ENCODE results near the gene NEDD4. TPM values are rescaled to one million over a fixed set of nuclear protein-coding genes. Genes with fewer than 3 reads are reported as not detected.

Gene NEDD4
- total RNA-seq, 2 donors from 2014 or later, result 7.2 to 10.0 TPM

DNA sequence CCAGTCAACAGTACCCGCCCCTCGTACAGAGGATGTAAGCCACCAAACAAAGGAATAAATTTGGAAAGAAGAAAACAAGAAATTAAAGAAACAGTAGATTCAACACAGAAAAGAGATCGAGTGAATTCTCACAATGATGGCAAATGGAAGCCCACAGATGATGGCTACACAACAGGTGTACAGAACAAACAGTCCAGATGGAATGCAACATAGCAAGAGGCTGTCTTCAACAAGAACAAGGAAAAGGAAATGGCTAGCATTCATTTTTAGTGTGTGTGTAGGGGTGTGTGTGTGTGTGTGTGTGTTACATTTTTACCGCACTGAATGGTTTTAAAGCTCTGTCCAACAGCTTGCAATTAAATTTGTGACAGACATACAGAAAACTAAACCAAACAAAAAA is 12.9 kb downstream of the NEDD4 start:
- no peaks in the 10 kb centered on the region for H3K9me3 ChIP-seq
- no peaks in the 10 kb centered on the region for H3K36me3 ChIP-seq
- no peaks in the 10 kb centered on the region for H3K4me1 ChIP-seq
- TF ChIP-seq, protein P1, sequence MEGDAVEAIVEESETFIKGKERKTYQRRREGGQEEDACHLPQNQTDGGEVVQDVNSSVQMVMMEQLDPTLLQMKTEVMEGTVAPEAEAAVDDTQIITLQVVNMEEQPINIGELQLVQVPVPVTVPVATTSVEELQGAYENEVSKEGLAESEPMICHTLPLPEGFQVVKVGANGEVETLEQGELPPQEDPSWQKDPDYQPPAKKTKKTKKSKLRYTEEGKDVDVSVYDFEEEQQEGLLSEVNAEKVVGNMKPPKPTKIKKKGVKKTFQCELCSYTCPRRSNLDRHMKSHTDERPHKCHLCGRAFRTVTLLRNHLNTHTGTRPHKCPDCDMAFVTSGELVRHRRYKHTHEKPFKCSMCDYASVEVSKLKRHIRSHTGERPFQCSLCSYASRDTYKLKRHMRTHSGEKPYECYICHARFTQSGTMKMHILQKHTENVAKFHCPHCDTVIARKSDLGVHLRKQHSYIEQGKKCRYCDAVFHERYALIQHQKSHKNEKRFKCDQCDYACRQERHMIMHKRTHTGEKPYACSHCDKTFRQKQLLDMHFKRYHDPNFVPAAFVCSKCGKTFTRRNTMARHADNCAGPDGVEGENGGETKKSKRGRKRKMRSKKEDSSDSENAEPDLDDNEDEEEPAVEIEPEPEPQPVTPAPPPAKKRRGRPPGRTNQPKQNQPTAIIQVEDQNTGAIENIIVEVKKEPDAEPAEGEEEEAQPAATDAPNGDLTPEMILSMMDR (IDR thresholded peaks at IDR 0.05), result no peak
- no peak for DNase-seq (ENCODE audit: low spot score)
- H3K4me3 ChIP-seq, result no peak overlapping the region
- no peaks in the 10 kb centered on the region for H3K27me3 ChIP-seq
- no peak overlapping the region for H3K27ac ChIP-seq

DNA sequence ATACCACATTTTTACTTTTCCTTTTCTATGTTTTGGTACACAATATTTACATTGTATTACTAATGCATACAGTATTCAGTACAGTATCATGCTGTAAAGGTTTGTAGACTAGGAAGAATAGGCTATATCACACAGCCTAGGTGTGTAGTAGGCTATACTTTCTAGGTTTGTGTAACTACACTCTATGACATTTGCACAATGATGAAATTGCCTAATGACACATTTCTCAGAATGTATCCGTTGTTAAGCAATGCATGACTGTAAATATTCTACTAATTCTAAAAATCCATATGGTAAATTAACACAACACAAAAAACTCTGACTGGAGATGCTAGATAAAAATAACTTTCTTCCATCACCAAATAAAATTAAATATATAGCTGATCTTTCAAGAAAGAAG is 16.2 kb downstream of the NEDD4 start:
- H3K4me3 ChIP-seq, result no peak overlapping the region
- H3K27me3 ChIP-seq, result no peaks in the 10 kb centered on the region
- H3K36me3 ChIP-seq, result no peaks in the 10 kb centered on the region
- no peaks in the 10 kb centered on the region for H3K9me3 ChIP-seq
- TF ChIP-seq, protein P1 (IDR thresholded peaks at IDR 0.05), result no peak
- DNase-seq (ENCODE audit: low spot score), result no peak
- no peak overlapping the region for H3K27ac ChIP-seq
- no peaks in the 10 kb centered on the region for H3K4me1 ChIP-seq

DNA sequence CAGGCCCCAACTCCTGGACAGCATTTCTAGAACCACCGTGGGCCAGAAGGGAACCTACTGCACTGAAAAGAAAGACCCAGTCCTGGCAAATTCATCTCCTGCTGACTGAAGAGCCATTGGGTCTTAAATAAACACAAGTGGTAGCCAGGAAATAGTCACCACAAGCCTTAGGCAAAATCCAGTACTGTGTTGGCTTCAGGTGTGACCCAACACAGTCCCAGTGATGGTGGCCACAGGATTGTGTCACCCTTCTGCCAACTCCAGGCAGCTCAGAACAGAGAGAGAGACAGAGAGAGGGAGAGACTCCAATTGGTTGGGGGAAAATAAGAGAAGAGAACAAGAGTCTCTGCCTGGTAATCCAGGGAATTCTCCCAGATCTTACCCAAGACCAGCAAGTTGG is 23.1 kb downstream of the NEDD4 start:
- H3K27ac ChIP-seq, result no peak overlapping the region
- H3K4me1 ChIP-seq, result no peaks in the 10 kb centered on the region
- H3K36me3 ChIP-seq, result no peaks in the 10 kb centered on the region
- no peak overlapping the region for H3K4me3 ChIP-seq
- TF ChIP-seq, protein P1 (IDR thresholded peaks at IDR 0.05), result no peak
- DNase-seq (ENCODE audit: low spot score), result no peak
- no peaks in the 10 kb centered on the region for H3K9me3 ChIP-seq
- no peaks in the 10 kb centered on the region for H3K27me3 ChIP-seq

DNA sequence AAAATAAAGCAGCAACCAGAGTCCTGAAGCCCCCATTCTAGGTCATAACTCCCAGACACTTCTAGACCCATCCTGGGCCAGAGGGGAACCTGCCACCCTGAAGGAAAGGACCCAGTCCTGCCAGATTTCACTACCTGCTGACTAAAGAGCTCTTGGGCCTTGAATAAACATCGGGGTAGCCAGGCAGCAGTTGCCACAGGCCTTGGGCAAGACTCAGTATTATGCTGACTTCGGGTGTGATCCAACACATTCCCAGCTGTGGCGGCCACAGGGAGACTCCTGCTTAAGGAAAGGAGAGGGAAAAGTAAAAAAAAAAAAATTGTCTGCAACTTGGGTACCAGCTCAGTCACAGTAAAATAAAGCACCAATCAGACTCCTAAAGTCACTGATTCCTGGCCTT is 23.8 kb downstream of the NEDD4 start:
- no peak overlapping the region for H3K4me3 ChIP-seq
- no peaks in the 10 kb centered on the region for H3K9me3 ChIP-seq
- H3K27me3 ChIP-seq, result no peaks in the 10 kb centered on the region
- no peaks in the 10 kb centered on the region for H3K36me3 ChIP-seq
- no peak overlapping the region for H3K27ac ChIP-seq
- H3K4me1 ChIP-seq, result no peaks in the 10 kb centered on the region
- TF ChIP-seq, protein P1 (IDR thresholded peaks at IDR 0.05), result no peak
- no peak for DNase-seq (ENCODE audit: low spot score)

DNA sequence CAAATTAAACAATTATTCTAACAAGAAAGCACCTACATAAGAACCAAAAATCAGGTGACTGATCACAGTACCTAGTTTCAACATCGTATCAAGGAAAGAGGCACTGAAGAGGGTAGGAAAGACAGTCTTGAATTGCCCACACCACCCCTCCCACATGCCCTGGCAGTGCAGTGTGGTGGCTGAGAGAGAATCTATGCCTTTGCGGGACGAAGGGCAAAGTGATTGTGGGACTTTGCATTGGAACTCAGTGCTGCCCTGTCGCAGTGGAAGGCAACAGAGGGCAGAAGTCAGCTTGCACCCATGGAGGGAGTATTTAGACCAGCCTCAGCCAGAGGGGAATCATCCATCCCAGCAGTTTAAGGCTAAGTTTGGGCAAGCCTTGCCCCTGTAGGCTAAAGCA is 24.5 kb downstream of the NEDD4 start:
- Histone ChIP-seq H3K27me3 (no peaks in the 10 kb centered on the region), H3K9me3 (no peaks in the 10 kb centered on the region), H3K4me3 (no peak overlapping the region), H3K36me3 (no peaks in the 10 kb centered on the region), H3K4me1 (no peaks in the 10 kb centered on the region), H3K27ac (no peak overlapping the region)
- no peak for DNase-seq (ENCODE audit: low spot score)
- TF ChIP-seq, protein P1 (IDR thresholded peaks at IDR 0.05), result no peak

DNA sequence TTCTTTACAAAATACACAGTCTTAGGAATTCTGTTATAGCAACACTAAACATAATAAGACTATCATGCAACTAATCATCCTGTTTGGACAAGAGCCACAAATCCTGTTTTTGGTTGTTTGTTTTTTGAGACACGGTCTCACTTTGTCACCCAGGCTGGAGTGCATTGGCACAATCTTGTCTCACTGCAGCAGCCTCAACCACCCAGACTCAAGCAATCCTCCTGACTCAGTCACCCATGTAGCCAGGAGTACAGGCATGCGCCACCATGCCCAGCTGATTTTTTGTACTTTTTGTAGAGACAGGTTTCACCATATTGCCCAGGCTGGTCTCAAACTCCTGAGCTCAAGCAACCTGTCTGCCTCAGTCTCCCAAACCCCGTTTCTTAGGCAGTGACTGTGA is 28.3 kb downstream of the NEDD4 start:
- TF ChIP-seq, protein P1 (IDR thresholded peaks at IDR 0.05), result no peak
- no peak for DNase-seq (ENCODE audit: low spot score)
- H3K36me3 ChIP-seq, result no peaks in the 10 kb centered on the region
- no peak overlapping the region for H3K4me3 ChIP-seq
- H3K4me1 ChIP-seq, result no peaks in the 10 kb centered on the region
- no peaks in the 10 kb centered on the region for H3K27me3 ChIP-seq
- no peak overlapping the region for H3K27ac ChIP-seq
- H3K9me3 ChIP-seq, result no peaks in the 10 kb centered on the region
